Activated T-cell treated with anti-CD3 and anti-CD28 coated beads, Interleukin-2, amount 50 U/mL, for 72 hours (primary cell): ENCODE results near the gene PIGS. TPM values are rescaled to one million over a fixed set of nuclear protein-coding genes. Genes with fewer than 3 reads are reported as not detected.
"Not testable (repeated sequence)": the region's sequence is repeated elsewhere in the genome, so short reads cannot be mapped to it uniquely, and the experiment has no call there.

Experiments
- ATAC-seq, 2 donors: fragments of 150-1000 bp; cut with Tn5 transposase; replicated peaks in 1 of 2; 2 replicates each; pipeline ENCODE4 v1.10.0; 2021; ENCODE audit warnings: moderate library complexity in 2 of 2, mild to moderate bottlenecking in 1 of 2
- DNase-seq, 2 donors: peaks; one replicate each; pipeline ENCODE4 v3.0.0; 2021 to 2022; ENCODE audit warnings: mixed read lengths in 1 of 2
- H3K27ac Mint-ChIP-seq: one replicate; pipeline ENCODE4 v1.8.0; 2022; ENCODE audit warnings: mild to moderate bottlenecking, moderate library complexity, mixed read lengths
- H3K27me3 Mint-ChIP-seq: one replicate; pipeline ENCODE4 v1.8.0; 2022; ENCODE audit warnings: low read depth, mixed read lengths
- H3K36me3 Mint-ChIP-seq, 2 donors: one replicate each; pipeline ENCODE4 v1.8.0; 2022; ENCODE audit warnings: mixed read lengths in 2 of 2, mild to moderate bottlenecking in 1 of 2; ENCODE audit not compliant: insufficient read depth in 2 of 2
- H3K4me1 Mint-ChIP-seq: one replicate; pipeline ENCODE4 v1.8.0; 2022; ENCODE audit warnings: low read depth, mixed read lengths
- H3K4me3 Mint-ChIP-seq, 2 donors: one replicate each; pipeline ENCODE4 v1.8.0; 2022; ENCODE audit warnings: mild to moderate bottlenecking in 2 of 2, mixed read lengths in 2 of 2, moderate library complexity in 2 of 2
- H3K9me3 Mint-ChIP-seq, 2 donors: one replicate each; pipeline ENCODE4 v1.8.0; 2022; ENCODE audit warnings: mixed read lengths in 2 of 2
- total RNA-seq, 2 donors: library from RNA; stranded (reverse); gene quantifications; one replicate each; pipeline ENCODE4 v1.2.3, GENCODE V29; 2022

The PIGS gene
- total RNA-seq = 10 to 100 TPM; 46.3 to 53.5 TPM

GRCh38 chr17:28571361-28572122 lies at the start of gene PIGS:
Gene PIGS (minus strand): TSS chr17:28571524. CDS start chr17:28571496, 28 bp downstream.
- peak; percentile 98 to 99 for ATAC-seq
- Mint-ChIP-seq H3K4me3 (peak within 1 kb of the TSS; percentile 90), H3K27me3 (no peaks in the 10 kb centered on the region), H3K36me3 (peaks cover 3 to 9% of the 10 kb centered on the region in 2 donors), H3K4me1 (peaks cover 64% of the 10 kb centered on the region), H3K9me3 (no peaks in the 10 kb centered on the region), H3K27ac (peak within 1 kb of the TSS; percentile 86)
- DNase-seq = peak; percentile 95 to 97

DNA sequence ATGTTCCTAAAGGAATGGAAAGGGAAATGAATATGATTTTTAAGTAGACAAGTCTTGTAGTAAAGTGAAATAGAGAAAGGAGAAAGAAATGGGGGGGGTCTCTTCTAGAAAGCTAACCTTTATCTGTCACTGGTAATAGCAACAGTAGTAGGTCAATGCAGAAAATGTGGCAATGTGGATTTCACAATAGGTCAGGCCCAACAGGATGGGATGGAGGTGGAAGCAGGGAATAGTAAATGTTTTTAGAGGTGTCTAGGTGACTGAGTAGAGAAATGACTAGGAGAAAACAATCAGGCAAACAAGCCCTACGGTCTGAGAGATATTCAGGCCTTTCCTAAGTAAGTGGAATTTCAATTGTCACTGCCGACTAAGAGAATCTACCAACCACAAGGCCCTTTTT lies 48.7 kb upstream of the PIGS start:
- Mint-ChIP-seq H3K4me3 (no peak overlapping the region), H3K27ac (peak overlapping the region; percentile 75), H3K36me3 (peaks cover 9 to 26% of the 10 kb centered on the region in 2 donors), H3K4me1 (no peaks in the 10 kb centered on the region), H3K9me3 (no peaks in the 10 kb centered on the region), H3K27me3 (no peaks in the 10 kb centered on the region)
- DNase-seq = no peak
- ATAC-seq = no peak

DNA sequence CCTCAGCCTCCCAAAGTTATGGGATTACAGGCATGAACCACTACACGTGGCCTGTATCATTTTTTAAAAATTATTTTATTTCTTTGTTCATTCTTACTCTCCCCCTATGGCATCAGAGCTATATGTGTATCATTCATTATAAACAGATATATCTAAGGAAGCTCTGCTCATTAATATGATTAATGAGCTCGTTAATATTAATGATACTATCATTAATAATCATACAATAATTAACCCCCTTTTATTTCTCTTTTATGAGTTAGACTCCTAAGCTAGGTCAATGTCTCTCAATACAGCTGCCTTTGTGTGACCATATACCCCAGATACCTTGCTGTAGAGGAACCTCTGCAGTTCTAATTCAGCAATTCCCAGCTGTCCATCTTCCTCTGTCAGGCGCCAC lies 47.1 kb upstream of the PIGS start:
- Mint-ChIP-seq H3K9me3 (no peaks in the 10 kb centered on the region), H3K4me1 (peaks cover 4% of the 10 kb centered on the region), H3K36me3 (peaks cover 7 to 27% of the 10 kb centered on the region in 2 donors), H3K27me3 (no peaks in the 10 kb centered on the region), H3K4me3 (no peak overlapping the region), H3K27ac (no peak overlapping the region)
- DNase-seq (no peak), ATAC-seq (no peak)

DNA sequence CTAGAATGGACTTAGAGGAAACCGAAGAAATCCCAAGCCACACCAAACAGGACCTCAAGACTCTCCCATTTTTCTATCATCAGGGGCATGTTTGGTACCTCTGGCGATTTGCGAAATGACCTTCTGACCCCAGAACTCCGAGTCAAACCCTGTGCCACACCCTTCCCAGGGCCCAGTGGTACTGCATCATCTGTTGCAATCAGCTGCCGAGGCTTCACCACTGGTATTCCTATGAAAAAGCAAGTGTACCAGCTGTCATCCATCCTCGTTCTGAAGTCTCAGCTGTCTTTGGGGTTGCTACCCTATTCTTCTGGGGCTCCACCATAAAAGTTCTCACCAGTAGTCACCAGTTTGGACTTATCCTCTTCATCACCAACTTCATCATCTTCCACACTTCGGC lies 45.0 kb upstream of the PIGS start:
- Mint-ChIP-seq H3K9me3 (no peaks in the 10 kb centered on the region), H3K27ac (peak overlapping the region; percentile 31), H3K4me1 (peaks cover 4% of the 10 kb centered on the region), H3K27me3 (no peaks in the 10 kb centered on the region), H3K36me3 (peaks cover 6 to 23% of the 10 kb centered on the region in 2 donors), H3K4me3 (no peak overlapping the region)
- ATAC-seq (no peak), DNase-seq (no peak)

GRCh38 chr17:28615260-28615940 lies 44.1 kb upstream of the PIGS start:
- Mint-ChIP-seq H3K9me3 (no peaks in the 10 kb centered on the region), H3K27me3 (no peaks in the 10 kb centered on the region), H3K4me1 (peaks cover 4% of the 10 kb centered on the region), H3K36me3 (peaks cover 6 to 25% of the 10 kb centered on the region in 2 donors), H3K27ac (no peak overlapping the region), H3K4me3 (no peak overlapping the region)
- ATAC-seq (no peak), DNase-seq (no peak)

DNA sequence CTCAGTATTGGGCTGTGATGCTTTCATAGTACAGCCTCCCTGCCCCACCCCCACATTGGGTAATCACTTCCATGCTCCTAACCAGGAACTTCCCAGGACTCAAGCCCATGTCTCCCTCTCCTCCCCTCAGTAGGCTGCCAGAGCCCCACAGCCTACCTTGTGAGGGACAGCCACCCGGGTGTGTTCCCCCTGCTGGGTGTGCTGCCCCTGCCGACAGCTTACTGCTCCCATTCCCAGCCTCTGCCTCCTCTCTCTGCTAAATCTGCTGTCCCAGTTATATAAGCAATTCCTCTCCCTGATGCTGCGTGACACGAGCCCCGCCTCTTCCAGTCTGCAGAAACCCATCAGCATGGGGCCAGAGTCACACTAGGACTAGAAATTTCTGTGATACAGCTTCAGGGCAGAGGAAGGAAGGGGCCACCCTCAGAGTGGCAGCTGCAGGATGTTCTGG lies 42.6 kb upstream of the PIGS start, which contains the start of gene RSKR:
Gene RSKR (minus strand): TSS at position 255 of the 451 bp plus-strand sequence. CDS start 24 bp downstream, at position 231.
- Mint-ChIP-seq H3K4me1 (peaks cover 4% of the 10 kb centered on the region), H3K9me3 (no peaks in the 10 kb centered on the region), H3K36me3 (peaks cover 6 to 26% of the 10 kb centered on the region in 2 donors), H3K27me3 (no peaks in the 10 kb centered on the region), H3K4me3 (no peak within 1 kb of the TSS), H3K27ac (no peak within 1 kb of the TSS)
- ATAC-seq (no peak), DNase-seq (no peak)

DNA sequence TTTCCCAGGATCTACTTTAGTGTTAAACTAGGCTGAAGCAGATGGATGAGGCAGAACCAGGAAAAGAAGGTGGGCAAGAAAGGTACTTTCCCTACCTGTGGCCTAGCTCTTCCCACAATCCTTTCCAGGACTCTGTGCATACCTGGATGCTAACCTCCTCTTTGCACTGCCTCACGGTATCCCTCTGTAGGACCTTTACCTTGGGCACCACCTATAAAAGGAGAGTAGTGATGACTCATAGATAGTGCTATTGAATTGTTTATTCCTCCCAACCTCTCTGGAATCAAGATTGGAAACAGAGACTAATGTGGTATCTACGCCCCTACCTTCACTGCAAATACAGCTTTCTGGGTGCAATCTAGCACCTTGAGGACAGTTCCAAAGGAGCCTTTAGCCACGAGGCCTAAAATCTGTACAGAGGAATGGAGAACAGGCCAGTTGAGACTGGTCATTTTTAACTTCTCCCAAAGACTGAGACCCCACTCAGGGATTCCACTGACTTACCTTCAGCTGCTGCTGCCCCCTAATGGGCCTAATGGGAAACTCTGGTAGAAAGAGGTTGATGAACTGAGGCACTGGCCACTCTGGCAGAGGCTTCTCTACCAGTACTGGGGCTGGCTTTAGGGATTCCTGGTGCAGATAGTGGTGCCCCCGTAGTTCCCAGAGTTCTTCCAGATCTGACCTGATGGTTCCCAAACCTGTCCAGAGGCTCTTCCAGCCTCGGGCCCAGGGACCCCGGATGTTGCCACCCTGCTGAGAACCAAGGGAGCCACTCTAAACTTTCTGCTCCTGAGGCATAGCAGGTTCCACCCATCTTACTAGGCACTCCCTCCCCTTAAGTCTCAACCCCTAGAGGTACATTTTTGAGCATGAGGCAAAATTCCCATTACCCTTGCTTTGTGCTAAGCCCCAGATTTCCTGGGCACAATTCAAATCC lies 41.9 kb upstream of the PIGS start:
- no peak overlapping the region for H3K4me3 Mint-ChIP-seq
- H3K27me3 Mint-ChIP-seq = no peaks in the 10 kb centered on the region
- peaks cover 3 to 22% of the 10 kb centered on the region in 2 donors for H3K36me3 Mint-ChIP-seq
- peaks cover 4% of the 10 kb centered on the region for H3K4me1 Mint-ChIP-seq
- no peak overlapping the region for H3K27ac Mint-ChIP-seq
- DNase-seq (peak; percentile 27 to 38), ATAC-seq (peak; percentile 41 to 47)
- no peaks in the 10 kb centered on the region for H3K9me3 Mint-ChIP-seq

- H3K9me3 Mint-ChIP-seq = no peaks in the 10 kb centered on the region
- peaks cover 4% of the 10 kb centered on the region for H3K4me1 Mint-ChIP-seq
- H3K27me3 Mint-ChIP-seq = no peaks in the 10 kb centered on the region
- DNase-seq (no peak), ATAC-seq (no peak)
- no peak overlapping the region for H3K27ac Mint-ChIP-seq
- H3K4me3 Mint-ChIP-seq = no peak overlapping the region
- peaks cover 3 to 19% of the 10 kb centered on the region in 2 donors for H3K36me3 Mint-ChIP-seq
Measured at GRCh38 chr17:28612531-28612930, 41.2 kb upstream of the PIGS start.

- no peak overlapping the region for H3K4me3 Mint-ChIP-seq
- H3K36me3 Mint-ChIP-seq = peaks cover 3 to 18% of the 10 kb centered on the region in 2 donors
- no peaks in the 10 kb centered on the region for H3K9me3 Mint-ChIP-seq
- H3K27ac Mint-ChIP-seq = peak overlapping the region; percentile 9
- no peak for DNase-seq
- no peaks in the 10 kb centered on the region for H3K27me3 Mint-ChIP-seq
- H3K4me1 Mint-ChIP-seq = peaks cover 4% of the 10 kb centered on the region
- ATAC-seq = no peak
Measured at GRCh38 chr17:28610376-28610775, 39.1 kb upstream of the PIGS start.

GRCh38 chr17:28604031-28604430 lies 32.7 kb upstream of the PIGS start:
- H3K27me3 Mint-ChIP-seq, ATAC-seq, H3K27ac Mint-ChIP-seq: not testable (repeated sequence)

GRCh38 chr17:28599311-28600184 lies 28.2 kb upstream of the PIGS start:
- Mint-ChIP-seq H3K36me3 (peaks cover 3 to 11% of the 10 kb centered on the region in 2 donors), H3K9me3 (no peaks in the 10 kb centered on the region), H3K4me1 (peaks cover 24% of the 10 kb centered on the region), H3K27ac (peak overlapping the region; percentile 98), H3K4me3 (peak overlapping the region; percentile 89 to 93), H3K27me3 (no peaks in the 10 kb centered on the region)
- ATAC-seq = peak; percentile 77 to 80
- peak; percentile 77 for DNase-seq

More at GRCh38 chr17:28604031-28604430, 32.7 kb upstream of the PIGS start:
- H3K4me1 Mint-ChIP-seq = peaks cover 10% of the 10 kb centered on the region
- H3K9me3 Mint-ChIP-seq, DNase-seq, H3K4me3 Mint-ChIP-seq, H3K36me3 Mint-ChIP-seq: not testable (repeated sequence)

GRCh38 chr17:28598799-28599310 lies 27.5 kb upstream of the PIGS start, which contains the start of gene SPAG5:
Gene SPAG5 (minus strand): TSS chr17:28599025. CDS start chr17:28598946, 79 bp downstream.
- peaks cover 24% of the 10 kb centered on the region for H3K4me1 Mint-ChIP-seq
- H3K27me3 Mint-ChIP-seq = no peaks in the 10 kb centered on the region
- peak within 1 kb of the TSS; percentile 98 for H3K27ac Mint-ChIP-seq
- peak; percentile 91 to 92 for ATAC-seq
- no peaks in the 10 kb centered on the region for H3K9me3 Mint-ChIP-seq
- H3K4me3 Mint-ChIP-seq = peak within 1 kb of the TSS; percentile 89 to 93
- DNase-seq = peak; percentile 96 to 99
- peaks cover 3 to 11% of the 10 kb centered on the region in 2 donors for H3K36me3 Mint-ChIP-seq
